ENCODE results near the gene RDX. TPM values are rescaled to one million over a fixed set of nuclear protein-coding genes. Genes with fewer than 3 reads are reported as not detected.
"Not testable (repeated sequence)": the region's sequence is repeated elsewhere in the genome, so short reads cannot be mapped to it uniquely, and the experiment has no call there.

RDX gene
- total RNA-seq, 2 experiments from 2014 or later = 47.9 to 56.2 TPM

- POLR2A ChIA-PET = no interaction called here
- no peak overlapping the region for H3K4me3 Mint-ChIP-seq
- CTCF ChIA-PET = no interaction called here
- intact Hi-C loops (cut with micrococcal nuclease) = no loop called here
- no peak for DNase-seq
- no peak overlapping the region for H3K27ac Mint-ChIP-seq
- H3K4me1 Mint-ChIP-seq (ENCODE audit: low read depth) = peaks cover 16% of the 10 kb centered on the region
- H3K27me3 Mint-ChIP-seq = peaks cover 3% of the 10 kb centered on the region
- H3K9me3 Mint-ChIP-seq = no peaks in the 10 kb centered on the region
- H3K36me3 Mint-ChIP-seq = peaks cover 4% of the 10 kb centered on the region
Observed at GRCh38 chr11:110323786-110324185, 27.4 kb upstream of the RDX start.

GRCh38 chr11:110319501-110319900, 23.1 kb upstream of the RDX start:
- DNase-seq = no peak
- Mint-ChIP-seq H3K36me3 (no peaks in the 10 kb centered on the region), H3K27ac (no peak overlapping the region), H3K4me3 (no peak overlapping the region), H3K9me3 (no peaks in the 10 kb centered on the region), H3K27me3 (peaks cover 3% of the 10 kb centered on the region), H3K4me1 (ENCODE audit: low read depth) (no peaks in the 10 kb centered on the region)
- POLR2A ChIA-PET = interaction anchor here (0.6 kb wide), 1 partner anchor 80 kb away, joined by 4 read pairs; no protein-coding TSS in a partner anchor
- intact Hi-C loops (cut with micrococcal nuclease) = no loop called here
- CTCF ChIA-PET = no interaction called here

DNA sequence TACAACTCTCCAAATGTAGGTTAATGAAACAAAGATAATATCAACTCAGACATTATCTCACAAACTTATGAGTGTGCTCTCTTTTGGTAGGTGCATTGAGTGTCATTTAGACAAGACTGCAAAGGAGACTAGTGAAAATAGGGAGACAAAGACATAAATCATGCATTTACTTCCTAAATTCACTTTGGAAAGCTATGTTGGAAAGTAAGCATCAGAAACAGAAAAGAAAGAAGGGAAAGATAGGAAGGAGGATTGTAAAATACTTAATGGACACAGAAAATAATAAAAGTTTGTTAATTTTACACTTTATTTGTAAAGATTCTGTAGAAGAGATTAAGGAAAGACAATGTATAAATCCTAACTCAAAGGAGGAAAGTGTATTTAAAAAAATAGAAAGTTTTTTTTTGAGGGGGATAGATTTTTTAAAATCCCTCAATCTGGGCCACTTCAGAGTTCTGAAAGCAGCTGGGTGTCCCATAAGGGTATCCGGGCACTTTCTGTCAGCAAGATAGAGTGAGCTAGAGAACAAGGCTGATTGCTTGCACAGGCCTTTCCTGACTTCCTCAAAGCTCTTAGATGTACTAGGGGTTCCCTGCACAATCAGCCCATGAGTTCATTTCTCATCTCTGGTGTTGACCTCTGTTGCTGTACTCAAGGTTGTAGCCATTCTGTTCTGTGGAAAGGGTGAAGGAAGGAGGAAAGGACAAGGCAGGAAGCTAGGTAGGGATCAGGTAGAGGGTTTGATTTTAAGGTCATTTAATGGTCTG, 22.4 kb upstream of the RDX start:
- H3K27ac Mint-ChIP-seq = no peak overlapping the region
- H3K27me3 Mint-ChIP-seq = peaks cover 3% of the 10 kb centered on the region
- POLR2A ChIA-PET = interaction anchor here (0.6 kb wide), 1 partner anchor 80 kb away, joined by 4 read pairs; no protein-coding TSS in a partner anchor
- H3K9me3 Mint-ChIP-seq = no peaks in the 10 kb centered on the region
- CTCF ChIA-PET = no interaction called here
- no peak overlapping the region for H3K4me3 Mint-ChIP-seq
- intact Hi-C loops (cut with micrococcal nuclease) = no loop called here
- no peak for DNase-seq
- no peaks in the 10 kb centered on the region for H3K4me1 Mint-ChIP-seq (ENCODE audit: low read depth)
- no peaks in the 10 kb centered on the region for H3K36me3 Mint-ChIP-seq

- POLR2A ChIA-PET = no interaction called here
- no peak for DNase-seq
- Mint-ChIP-seq H3K4me1 (ENCODE audit: low read depth) (peaks cover under 1% of the 10 kb centered on the region), H3K27ac (no peak overlapping the region), H3K9me3 (no peaks in the 10 kb centered on the region), H3K36me3 (no peaks in the 10 kb centered on the region), H3K4me3 (no peak overlapping the region), H3K27me3 (peaks cover 3% of the 10 kb centered on the region)
- intact Hi-C loops (cut with micrococcal nuclease) = no loop called here
- CTCF ChIA-PET = no interaction called here
Observed at GRCh38 chr11:110317516-110317932, 21.1 kb upstream of the RDX start.

DNA sequence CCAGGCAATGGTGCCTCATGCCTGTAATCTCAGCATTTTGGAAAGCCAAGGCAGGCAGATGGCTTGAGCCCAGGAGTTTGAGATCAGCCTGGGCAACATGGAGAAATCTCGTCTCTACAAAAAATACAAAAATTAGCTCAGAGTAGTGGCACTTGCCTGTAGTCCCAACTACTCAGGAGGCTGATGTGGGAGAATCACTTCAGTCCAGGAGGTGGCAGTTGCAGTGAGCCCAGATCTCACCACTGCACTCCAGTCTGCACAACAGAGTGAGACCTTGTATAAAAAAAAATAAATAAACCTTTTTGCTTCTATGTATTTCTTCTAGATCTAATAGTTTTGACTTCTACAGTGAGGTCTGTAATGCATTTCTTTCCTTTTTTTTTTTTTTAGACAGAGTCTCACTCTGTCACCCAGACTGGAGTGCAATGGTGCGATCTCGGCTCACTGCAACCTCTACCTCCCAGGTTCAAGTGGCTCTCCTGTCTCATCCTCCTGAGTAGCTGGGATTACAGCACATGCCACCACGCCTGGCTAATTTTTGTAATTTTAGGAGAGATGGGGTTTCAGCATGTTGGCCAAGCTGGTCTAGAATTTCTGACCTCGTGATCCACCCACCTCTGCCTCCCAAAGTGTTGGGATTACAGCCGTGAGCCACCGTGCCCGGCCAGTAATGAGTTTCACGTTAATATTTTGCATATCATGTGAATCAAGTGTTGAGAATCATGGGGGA, 18.1 kb upstream of the RDX start:
- Mint-ChIP-seq H3K4me1 (ENCODE audit: low read depth) (peaks cover 15% of the 10 kb centered on the region), H3K4me3 (no peak overlapping the region), H3K9me3 (no peaks in the 10 kb centered on the region), H3K27ac (no peak overlapping the region), H3K27me3 (no peaks in the 10 kb centered on the region), H3K36me3 (no peaks in the 10 kb centered on the region)
- intact Hi-C loops (cut with micrococcal nuclease) = no loop called here
- no peak for DNase-seq
- CTCF ChIA-PET = no interaction called here
- POLR2A ChIA-PET = no interaction called here

DNA sequence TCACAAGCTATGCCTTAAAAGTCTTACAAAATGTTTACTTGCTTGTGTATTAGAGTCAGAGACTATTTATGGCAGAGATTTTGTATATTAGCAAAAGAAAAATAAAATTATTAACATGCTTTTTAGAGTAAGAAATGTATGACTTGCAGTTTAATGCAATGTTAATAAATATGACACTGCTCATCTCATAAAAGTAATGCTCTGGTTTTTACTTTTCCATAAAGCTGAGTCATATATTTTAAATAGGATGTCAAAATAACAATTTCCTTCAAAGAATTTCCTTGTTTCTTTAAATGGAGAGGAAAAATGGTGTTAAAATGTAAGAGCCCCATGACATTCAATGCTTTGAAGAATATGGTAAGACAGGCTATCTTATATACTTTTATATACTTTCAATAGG, 16.3 kb upstream of the RDX start:
- intact Hi-C loops (cut with micrococcal nuclease) = loop anchor here (1.0 to 2.0 kb wide), 3 partner anchors 16 to 37 kb away; partner anchors contain the start of gene RDX
- CTCF ChIA-PET = interaction anchor here (0.7 to 1.6 kb wide), 3 partner anchors 15 to 63 kb away, joined by 3 to 4 read pairs (median 4); no protein-coding TSS in a partner anchor

DNA sequence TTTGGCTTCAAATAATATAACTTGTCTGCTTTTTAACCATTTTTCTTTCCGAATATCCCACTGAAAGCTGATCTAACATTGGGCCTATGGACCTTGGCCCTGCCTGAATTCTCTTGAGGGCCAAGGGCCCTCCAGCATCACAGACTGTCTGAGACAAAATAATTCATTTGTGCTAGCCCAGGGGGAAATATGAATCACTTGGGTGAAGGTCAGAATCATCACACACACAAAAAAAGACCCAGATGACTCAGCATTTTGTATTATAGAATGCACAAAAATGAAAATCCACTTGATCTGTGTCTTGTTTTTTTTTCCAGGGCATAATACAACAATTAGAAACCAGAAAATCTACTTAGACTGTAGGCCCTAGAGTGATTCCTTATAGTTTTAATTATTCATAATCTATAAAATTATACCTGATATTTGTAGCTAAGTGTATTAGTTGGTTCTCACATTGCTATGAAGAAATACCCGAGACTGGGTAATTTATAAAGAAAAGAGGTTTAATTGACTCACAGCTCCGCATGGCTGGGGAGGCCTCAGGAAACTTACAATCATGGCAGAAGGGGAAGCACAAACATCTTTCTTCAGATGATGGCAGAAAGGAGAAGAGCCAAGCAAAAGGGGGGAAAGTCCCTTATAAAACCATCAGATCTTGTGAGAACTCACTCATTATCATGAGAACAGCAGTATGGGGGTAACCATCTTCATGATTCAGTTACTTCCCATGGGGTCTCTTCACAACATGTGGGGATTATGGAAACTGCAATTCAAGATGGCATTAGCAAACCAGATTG, 15.6 kb upstream of the RDX start:
- ChIA-PET CTCF (interaction anchor here (0.7 to 1.6 kb wide), 3 partner anchors 16 to 64 kb away, joined by 3 to 4 read pairs (median 4); no protein-coding TSS in a partner anchor), POLR2A (interaction anchor here (1.4 kb wide), 1 partner anchor 16 kb away, joined by 3 read pairs; no protein-coding TSS in a partner anchor)
- peak overlapping the region; percentile 69 for H3K27ac Mint-ChIP-seq
- H3K4me3 Mint-ChIP-seq = no peak overlapping the region
- intact Hi-C loops (cut with micrococcal nuclease) = loop anchor here (1.0 to 2.0 kb wide), 3 partner anchors 16 to 37 kb away; partner anchors contain the start of gene RDX
- peaks cover 15% of the 10 kb centered on the region for H3K4me1 Mint-ChIP-seq (ENCODE audit: low read depth)
- H3K9me3 Mint-ChIP-seq = no peaks in the 10 kb centered on the region
- no peaks in the 10 kb centered on the region for H3K36me3 Mint-ChIP-seq
- peak; percentile 41 for DNase-seq
- H3K27me3 Mint-ChIP-seq = no peaks in the 10 kb centered on the region

More for the DNA sequence above, 16.3 kb upstream of the RDX start:
- Mint-ChIP-seq H3K27me3 (no peaks in the 10 kb centered on the region), H3K27ac (no peak overlapping the region), H3K4me3 (no peak overlapping the region), H3K9me3 (no peaks in the 10 kb centered on the region), H3K4me1 (ENCODE audit: low read depth) (peaks cover 15% of the 10 kb centered on the region), H3K36me3 (no peaks in the 10 kb centered on the region)
- DNase-seq = no peak
- POLR2A ChIA-PET = interaction anchor here (1.4 kb wide), 1 partner anchor 15 kb away, joined by 3 read pairs; no protein-coding TSS in a partner anchor

DNA sequence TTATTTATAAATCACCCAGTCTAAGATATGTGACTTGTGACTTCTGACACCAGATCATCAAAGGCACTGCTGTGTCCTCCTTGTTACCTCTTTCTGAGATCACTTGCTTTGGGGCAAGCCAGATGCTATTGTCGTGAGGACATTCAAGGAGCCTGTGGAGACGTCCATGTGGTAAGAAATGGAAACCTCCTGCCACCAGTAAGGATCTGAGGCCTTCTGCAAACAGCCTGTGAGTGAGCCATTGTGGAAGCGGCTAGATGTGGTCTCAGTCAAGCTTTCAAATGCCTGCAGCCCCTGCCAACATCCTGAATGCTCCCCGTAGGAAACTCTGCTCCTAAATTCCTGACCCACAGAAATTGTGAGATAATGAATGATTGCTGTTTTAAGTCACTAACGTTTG, 11.7 kb upstream of the RDX start:
- no peak overlapping the region for H3K4me3 Mint-ChIP-seq
- DNase-seq = no peak
- no peaks in the 10 kb centered on the region for H3K27me3 Mint-ChIP-seq
- ChIA-PET CTCF (no interaction called here), POLR2A (no interaction called here)
- H3K4me1 Mint-ChIP-seq (ENCODE audit: low read depth) = peaks cover 15% of the 10 kb centered on the region
- no peaks in the 10 kb centered on the region for H3K9me3 Mint-ChIP-seq
- H3K36me3 Mint-ChIP-seq = no peaks in the 10 kb centered on the region
- intact Hi-C loops (cut with micrococcal nuclease) = no loop called here
- no peak overlapping the region for H3K27ac Mint-ChIP-seq

DNA sequence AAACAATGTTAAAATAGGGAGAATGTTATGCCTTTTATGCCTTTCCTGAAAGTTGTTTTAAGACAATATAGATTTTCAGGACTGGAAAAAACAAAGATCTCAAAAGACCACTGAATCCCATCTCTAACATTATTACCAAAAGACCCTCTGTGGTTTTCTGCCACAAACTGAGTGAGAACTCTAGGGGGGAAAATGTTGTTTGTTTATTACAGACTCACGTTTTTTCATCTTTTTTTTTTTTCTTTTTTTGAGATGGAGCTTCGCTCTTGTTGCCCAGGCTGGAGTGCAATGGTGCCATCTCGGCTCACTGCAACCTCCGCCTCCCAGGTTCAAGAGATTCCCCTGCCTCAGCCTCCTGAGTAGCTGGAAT, 9.6 kb upstream of the RDX start:
- H3K9me3 Mint-ChIP-seq; POLR2A ChIA-PET; H3K36me3 Mint-ChIP-seq; DNase-seq; H3K4me1 Mint-ChIP-seq (ENCODE audit: low read depth); H3K27ac Mint-ChIP-seq; intact Hi-C loops (cut with micrococcal nuclease); H3K27me3 Mint-ChIP-seq; H3K4me3 Mint-ChIP-seq; CTCF ChIA-PET: not testable (repeated sequence)

DNA sequence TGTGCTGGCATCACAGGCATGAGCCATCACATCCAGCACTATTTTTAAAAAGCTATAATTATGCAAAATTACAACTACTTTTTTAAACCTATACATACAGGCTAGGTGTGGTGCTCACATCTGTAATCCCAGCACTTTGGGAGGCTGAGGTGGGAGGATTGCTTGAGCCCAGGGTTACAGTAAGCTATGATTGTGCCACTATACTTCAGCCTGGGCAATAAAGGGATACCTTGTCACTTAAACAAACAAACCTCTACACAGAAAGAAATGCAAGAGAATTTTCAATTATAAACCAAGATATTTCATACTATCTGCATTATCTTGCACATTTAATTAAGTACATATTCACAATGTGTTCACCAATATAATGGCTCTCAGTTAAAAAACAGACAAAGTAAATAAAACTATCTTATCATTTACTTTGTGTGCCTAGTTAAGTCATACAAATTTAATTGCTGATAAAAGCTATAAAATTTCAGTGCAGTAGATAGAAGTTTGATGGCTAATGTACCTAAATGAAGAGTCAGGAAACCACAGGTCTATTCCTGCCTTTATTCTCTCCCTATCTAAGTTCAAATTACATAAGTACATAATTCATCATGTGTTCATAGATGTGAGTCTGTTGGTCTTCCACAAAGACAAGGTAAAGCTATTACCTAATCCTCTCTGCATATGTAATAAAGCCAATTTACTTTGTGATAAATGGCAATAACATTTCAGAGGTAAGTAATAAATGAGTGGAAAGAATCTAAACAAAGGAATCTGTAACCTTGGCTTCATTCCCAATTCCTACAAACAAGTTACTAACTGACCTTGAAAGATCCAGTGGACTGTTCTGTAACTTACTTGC, 9.0 kb upstream of the RDX start:
- no peaks in the 10 kb centered on the region for H3K27me3 Mint-ChIP-seq
- H3K4me3 Mint-ChIP-seq = no peak overlapping the region
- ChIA-PET CTCF (no interaction called here), POLR2A (no interaction called here)
- no peak for DNase-seq
- intact Hi-C loops (cut with micrococcal nuclease) = no loop called here
- H3K9me3 Mint-ChIP-seq = no peaks in the 10 kb centered on the region
- no peaks in the 10 kb centered on the region for H3K36me3 Mint-ChIP-seq
- H3K4me1 Mint-ChIP-seq (ENCODE audit: low read depth) = no peaks in the 10 kb centered on the region
- H3K27ac Mint-ChIP-seq = no peak overlapping the region

DNA sequence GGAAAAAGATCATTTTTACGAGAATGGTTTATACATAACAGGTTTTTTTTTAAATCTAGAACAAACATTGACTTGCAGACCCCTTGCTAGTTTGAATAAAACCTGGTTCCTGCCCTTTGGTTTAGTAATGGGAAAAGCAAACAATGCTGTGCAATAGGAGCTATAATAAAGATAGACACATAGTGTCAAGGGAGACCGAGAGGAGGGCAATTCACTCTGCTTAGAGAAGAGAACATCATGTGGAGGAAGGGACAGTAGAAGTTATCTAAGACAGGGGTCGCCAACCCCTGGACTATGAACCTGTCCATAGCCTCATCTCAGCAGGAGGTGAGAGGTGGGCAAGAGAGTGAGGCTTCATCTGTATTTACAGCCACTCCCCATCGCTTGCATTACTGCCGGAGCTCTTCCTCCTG, 7.0 kb upstream of the RDX start:
- Mint-ChIP-seq H3K4me3 (no peak overlapping the region), H3K4me1 (ENCODE audit: low read depth) (peaks cover 4% of the 10 kb centered on the region), H3K27me3 (no peaks in the 10 kb centered on the region), H3K36me3 (no peaks in the 10 kb centered on the region), H3K9me3 (no peaks in the 10 kb centered on the region), H3K27ac (no peak overlapping the region)
- CTCF ChIA-PET = no interaction called here
- intact Hi-C loops (cut with micrococcal nuclease) = no loop called here
- POLR2A ChIA-PET = no interaction called here
- DNase-seq = no peak
